Vagina (tissue), 2 donors: ENCODE data around the gene IKZF3.

Experiments used
- POLR2AphosphoS5 ChIP-seq, 2 donors: sonication (generic); formaldehyde crosslinking; IDR thresholded peaks; one replicate each; pipeline ENCODE4 v1.9.0; 2017; ENCODE audit warnings: antibody characterized with exemption in 2 of 2, mild to moderate bottlenecking in 2 of 2, low read depth in 1 of 2; ENCODE audit not compliant: insufficient read depth in 1 of 2
- TF ChIP-seq, protein P1 (sequence below), 3 experiments: fragments of 450-650 bp in 2 of 3; fragments of 200-600 bp in 1 of 3; sonication (generic) in 1 of 3; IDR thresholded peaks; one replicate each; pipeline ENCODE4 v1.5.1; 2017 to 2019; ENCODE audit warnings: antibody characterized with exemption in 3 of 3, mild to moderate bottlenecking in 2 of 3, moderate library complexity in 2 of 3

DNA sequence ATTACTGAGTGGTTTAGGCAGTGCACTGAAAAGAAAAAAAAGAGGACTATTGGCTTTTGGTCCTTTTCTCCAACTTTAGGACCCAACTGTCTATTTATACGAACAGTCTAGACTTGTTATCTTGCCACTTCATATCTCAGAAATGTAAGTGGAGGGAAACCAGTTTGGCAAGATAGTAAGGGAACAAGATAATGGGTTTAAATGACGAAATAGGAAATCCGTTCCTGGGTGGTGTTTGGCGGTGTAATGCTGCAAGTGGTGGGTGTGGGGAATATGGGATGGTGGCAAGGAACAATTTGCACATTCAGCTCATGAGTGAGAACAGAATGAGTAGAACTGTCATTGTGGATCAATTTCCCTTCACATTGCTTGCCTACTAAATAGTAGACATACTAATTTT lies 81.6 kb downstream of the IKZF3 start:
- TF ChIP-seq, protein P1, sequence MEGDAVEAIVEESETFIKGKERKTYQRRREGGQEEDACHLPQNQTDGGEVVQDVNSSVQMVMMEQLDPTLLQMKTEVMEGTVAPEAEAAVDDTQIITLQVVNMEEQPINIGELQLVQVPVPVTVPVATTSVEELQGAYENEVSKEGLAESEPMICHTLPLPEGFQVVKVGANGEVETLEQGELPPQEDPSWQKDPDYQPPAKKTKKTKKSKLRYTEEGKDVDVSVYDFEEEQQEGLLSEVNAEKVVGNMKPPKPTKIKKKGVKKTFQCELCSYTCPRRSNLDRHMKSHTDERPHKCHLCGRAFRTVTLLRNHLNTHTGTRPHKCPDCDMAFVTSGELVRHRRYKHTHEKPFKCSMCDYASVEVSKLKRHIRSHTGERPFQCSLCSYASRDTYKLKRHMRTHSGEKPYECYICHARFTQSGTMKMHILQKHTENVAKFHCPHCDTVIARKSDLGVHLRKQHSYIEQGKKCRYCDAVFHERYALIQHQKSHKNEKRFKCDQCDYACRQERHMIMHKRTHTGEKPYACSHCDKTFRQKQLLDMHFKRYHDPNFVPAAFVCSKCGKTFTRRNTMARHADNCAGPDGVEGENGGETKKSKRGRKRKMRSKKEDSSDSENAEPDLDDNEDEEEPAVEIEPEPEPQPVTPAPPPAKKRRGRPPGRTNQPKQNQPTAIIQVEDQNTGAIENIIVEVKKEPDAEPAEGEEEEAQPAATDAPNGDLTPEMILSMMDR (IDR thresholded peaks at IDR 0.05) = no peak
- no peak for TF ChIP-seq POLR2AphosphoS5 (IDR thresholded peaks at IDR 0.05; ENCODE audit: insufficient read depth in 1 of 2, low read depth in 1 of 2)
